ENCODE data around the gene FAT1.

- TF ChIP-seq, protein P1, sequence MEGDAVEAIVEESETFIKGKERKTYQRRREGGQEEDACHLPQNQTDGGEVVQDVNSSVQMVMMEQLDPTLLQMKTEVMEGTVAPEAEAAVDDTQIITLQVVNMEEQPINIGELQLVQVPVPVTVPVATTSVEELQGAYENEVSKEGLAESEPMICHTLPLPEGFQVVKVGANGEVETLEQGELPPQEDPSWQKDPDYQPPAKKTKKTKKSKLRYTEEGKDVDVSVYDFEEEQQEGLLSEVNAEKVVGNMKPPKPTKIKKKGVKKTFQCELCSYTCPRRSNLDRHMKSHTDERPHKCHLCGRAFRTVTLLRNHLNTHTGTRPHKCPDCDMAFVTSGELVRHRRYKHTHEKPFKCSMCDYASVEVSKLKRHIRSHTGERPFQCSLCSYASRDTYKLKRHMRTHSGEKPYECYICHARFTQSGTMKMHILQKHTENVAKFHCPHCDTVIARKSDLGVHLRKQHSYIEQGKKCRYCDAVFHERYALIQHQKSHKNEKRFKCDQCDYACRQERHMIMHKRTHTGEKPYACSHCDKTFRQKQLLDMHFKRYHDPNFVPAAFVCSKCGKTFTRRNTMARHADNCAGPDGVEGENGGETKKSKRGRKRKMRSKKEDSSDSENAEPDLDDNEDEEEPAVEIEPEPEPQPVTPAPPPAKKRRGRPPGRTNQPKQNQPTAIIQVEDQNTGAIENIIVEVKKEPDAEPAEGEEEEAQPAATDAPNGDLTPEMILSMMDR (conservative IDR thresholded peaks at IDR 0.05; ENCODE audit: low read length): no peak
- TF ChIP-seq EZH2phosphoT487 (IDR thresholded peaks at IDR 0.05; ENCODE audit: borderline replicate concordance, low read depth, low read length): no peak
Observed at GRCh38 chr4:186596850-186597390, 126.7 kb downstream of the FAT1 start.

All from OCI-LY7 (cell line).